ENCODE data around the gene HEATR5A. TPM values are rescaled to one million over a fixed set of nuclear protein-coding genes. Genes with fewer than 3 reads are reported as not detected.
"Not testable (repeated sequence)": the region's sequence is repeated elsewhere in the genome, so short reads cannot be mapped to it uniquely, and the experiment has no call there.

HEATR5A gene
- total and polyA plus RNA-seq, 8 donors, result 3.6 to 92.8 (median 20.7) TPM

DNA sequence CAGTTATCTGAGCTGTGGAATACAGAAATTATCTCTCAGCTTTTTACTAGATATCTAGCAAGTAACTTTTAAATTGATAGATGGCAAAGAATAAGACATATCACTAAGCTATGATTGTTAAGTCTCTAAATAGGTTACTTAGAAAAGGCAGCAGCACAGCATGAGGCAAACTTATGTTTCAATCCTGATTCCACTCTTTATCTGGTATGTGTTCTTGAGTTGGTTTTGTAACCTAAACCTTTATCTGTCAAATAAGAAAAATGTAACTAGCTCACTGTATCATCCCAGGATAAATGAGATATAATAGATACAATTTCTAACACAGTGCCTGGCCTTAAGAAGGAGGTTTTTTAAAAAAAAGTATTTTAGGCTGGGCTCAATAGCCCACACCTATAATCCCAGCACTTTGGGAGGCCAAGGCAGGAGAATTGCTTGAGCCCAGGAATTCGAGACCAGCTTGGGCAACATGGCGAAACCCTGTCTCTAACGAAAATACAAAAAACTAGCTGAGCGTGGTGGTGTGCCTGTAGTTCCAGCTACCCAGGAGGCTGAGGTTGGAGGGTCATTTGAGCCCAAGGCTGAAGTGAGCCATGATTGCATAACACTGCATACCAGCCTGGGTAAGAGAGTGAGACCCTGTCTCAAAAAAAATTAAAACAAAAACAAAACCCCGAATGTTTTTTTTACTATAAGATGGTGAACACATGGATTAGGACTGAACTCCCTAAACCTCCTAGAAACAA lies 56.8 kb downstream of the HEATR5A start:
- WGBS, 5 donors, result 85 to 94% (median 88%) methylated on average over 5 of the region's 5 CpGs
- H3K9me3 ChIP-seq, result no peaks in the 10 kb centered on the region
- TF ChIP-seq EP300 (IDR thresholded peaks at IDR 0.05) (no peak), POLR2AphosphoS5 (IDR thresholded peaks at IDR 0.05) (no peak), CTCF (IDR thresholded peaks at IDR 0.05) (no peak), POLR2A (IDR thresholded peaks at IDR 0.05) (no peak)
- no peak for DNase-seq
- H3K27me3 ChIP-seq, result no peaks in the 10 kb centered on the region
- no peak overlapping the region for H3K4me3 ChIP-seq
- H3K27ac ChIP-seq, result no peak overlapping the region
- no peaks in the 10 kb centered on the region for H3K4me1 ChIP-seq
- intact Hi-C loops (cut with DNase I; ENCODE audit: low total_unique reads), result no loop called here
- peaks cover 10 to 75% (median 65%) of the 10 kb centered on the region in 4 donors for H3K36me3 ChIP-seq

- Histone ChIP-seq H3K4me1 (no peaks in the 10 kb centered on the region), H3K4me3 (no peak overlapping the region), H3K27me3 (no peaks in the 10 kb centered on the region), H3K36me3 (peaks cover 10 to 75% (median 65%) of the 10 kb centered on the region in 4 donors), H3K9me3 (no peaks in the 10 kb centered on the region), H3K27ac (no peak overlapping the region)
- TF ChIP-seq EP300 (IDR thresholded peaks at IDR 0.05) (no peak), POLR2AphosphoS5 (IDR thresholded peaks at IDR 0.05) (no peak)
- DNase-seq, result no peak
- intact Hi-C loops (cut with DNase I; ENCODE audit: low total_unique reads), result no loop called here
- 92 to 95% (median 94%) methylated on average over 4 of the region's 4 CpGs for WGBS, 5 donors
Measured at GRCh38 chr14:31362746-31363145, 57.6 kb downstream of the HEATR5A start.

DNA sequence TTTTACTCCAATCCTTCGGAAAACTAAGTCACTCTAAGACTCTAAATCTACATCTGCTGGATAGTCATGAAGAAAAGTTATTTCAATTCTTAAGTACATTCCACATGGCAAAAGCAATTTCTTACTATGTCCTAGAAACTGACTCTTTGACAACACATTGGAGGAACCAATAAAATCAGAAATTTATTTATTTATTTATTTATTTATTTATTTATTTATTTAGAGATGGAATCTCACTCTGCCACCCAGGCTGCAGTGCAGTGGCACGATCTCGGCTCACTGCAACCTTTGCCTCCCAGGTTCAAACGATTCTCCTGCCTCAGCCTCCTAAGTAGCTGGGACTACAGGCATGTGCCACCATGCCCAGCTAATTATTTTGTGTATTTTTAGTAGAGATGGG lies 58.6 kb downstream of the HEATR5A start:
- DNase-seq; H3K4me3 ChIP-seq; intact Hi-C loops (cut with DNase I; ENCODE audit: low total_unique reads); H3K9me3 ChIP-seq; H3K27me3 ChIP-seq; H3K27ac ChIP-seq; H3K4me1 ChIP-seq: not testable (repeated sequence)
- 86 to 96% (median 94%) methylated on average over 4 of the region's 4 CpGs for WGBS, 5 donors
- H3K36me3 ChIP-seq, result peaks cover 10 to 82% (median 68%) of the 10 kb centered on the region in 4 donors

DNA sequence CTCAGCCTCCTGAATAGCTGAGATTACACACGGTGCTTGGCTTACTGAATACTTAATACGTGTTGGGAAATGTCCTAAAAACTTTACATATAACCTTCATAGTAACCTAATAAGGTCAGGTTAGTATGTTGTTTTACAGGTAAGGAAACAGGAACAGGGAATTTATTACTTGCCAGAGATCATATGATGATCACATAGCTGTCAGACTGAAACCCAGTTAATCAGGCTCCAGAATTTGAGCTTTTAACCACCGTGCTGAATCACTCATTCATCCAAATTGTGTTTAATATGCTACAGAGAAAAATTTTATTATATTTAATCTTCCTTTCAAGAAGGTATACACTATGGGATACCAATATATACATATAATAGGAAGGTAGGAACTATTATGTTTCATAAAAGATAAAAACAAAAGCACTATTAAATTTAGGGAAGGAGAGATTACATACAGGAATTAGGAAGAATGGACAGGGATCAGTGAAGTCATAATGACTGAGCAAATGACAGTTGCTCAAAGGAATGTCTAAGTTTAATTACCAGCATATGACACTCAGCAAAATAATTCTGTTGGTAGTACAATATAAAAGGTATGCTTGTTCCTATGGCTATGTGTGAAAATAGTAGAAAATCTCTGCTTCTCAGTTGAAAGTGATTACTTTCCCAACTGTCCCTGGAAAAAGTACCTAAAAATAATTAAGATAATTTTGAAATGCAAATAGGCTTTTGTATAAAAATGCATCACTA lies 59.3 kb downstream of the HEATR5A start:
- TF ChIP-seq EP300 (IDR thresholded peaks at IDR 0.05) (no peak), CTCF (IDR thresholded peaks at IDR 0.05) (no peak), POLR2A (IDR thresholded peaks at IDR 0.05) (no peak), POLR2AphosphoS5 (IDR thresholded peaks at IDR 0.05) (no peak)
- 82 to 94% (median 90%) methylated on average over 3 of the region's 3 CpGs for WGBS, 5 donors
- Histone ChIP-seq H3K27me3 (no peaks in the 10 kb centered on the region), H3K36me3 (peaks cover 10 to 82% (median 68%) of the 10 kb centered on the region in 4 donors), H3K4me1 (peaks cover 0 to 4% (median 2%) of the 10 kb centered on the region in 4 donors), H3K9me3 (no peaks in the 10 kb centered on the region), H3K27ac (no peak overlapping the region), H3K4me3 (no peak overlapping the region)
- no peak for DNase-seq
- intact Hi-C loops (cut with DNase I; ENCODE audit: low total_unique reads), result no loop called here

DNA sequence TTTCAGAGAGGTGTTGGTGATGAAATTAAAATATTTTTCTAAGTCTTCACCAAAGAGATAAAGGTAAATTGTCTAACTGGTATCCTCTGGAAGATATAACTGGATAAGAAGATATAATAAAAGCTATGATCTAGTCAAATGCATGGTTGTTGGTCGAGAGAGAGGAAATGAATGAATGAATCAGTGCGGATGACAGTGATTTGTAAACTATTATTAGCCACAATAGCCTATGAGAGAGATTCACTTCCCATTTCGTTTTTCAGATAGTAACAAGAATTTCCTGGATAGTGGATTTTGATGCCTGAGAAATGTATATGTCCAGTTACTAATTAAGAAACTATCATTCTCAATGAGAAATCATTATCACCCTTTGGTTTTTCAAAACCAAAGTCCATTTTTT lies 63.1 kb downstream of the HEATR5A start:
- intact Hi-C loops (cut with DNase I; ENCODE audit: low total_unique reads), result no loop called here
- DNase-seq, result no peak
- Histone ChIP-seq H3K9me3 (no peaks in the 10 kb centered on the region), H3K36me3 (peaks cover 0 to 53% (median 41%) of the 10 kb centered on the region in 4 donors), H3K4me1 (peaks cover 0 to 12% (median 7%) of the 10 kb centered on the region in 4 donors), H3K4me3 (no peak overlapping the region), H3K27ac (no peak overlapping the region), H3K27me3 (no peaks in the 10 kb centered on the region)
- WGBS, 5 donors, result 67 to 80% (median 75%) methylated on average over 3 of the region's 3 CpGs
- TF ChIP-seq POLR2A (IDR thresholded peaks at IDR 0.05), result no peak
- TF ChIP-seq POLR2AphosphoS5 (IDR thresholded peaks at IDR 0.05), result no peak
- no peak for TF ChIP-seq EP300 (IDR thresholded peaks at IDR 0.05)
- TF ChIP-seq CTCF (IDR thresholded peaks at IDR 0.05), result no peak
